GM18907 (cell line): ENCODE data around the gene SHCBP1L.
"Not testable (repeated sequence)": the region's sequence is repeated elsewhere in the genome, so short reads cannot be mapped to it uniquely, and the experiment has no call there.

Experiments used
- ATAC-seq: cut with Tn5 transposase; IDR thresholded peaks from one replicate; pipeline ENCODE4 v1.9.1; 2021; ENCODE audit warnings: mild to moderate bottlenecking, moderate library complexity; ENCODE audit not compliant: unreplicated experiment

The SHCBP1L gene

GRCh38 chr1:182965861-182966260, 12.9 kb upstream of the SHCBP1L start:
- no peak for ATAC-seq

- ATAC-seq = no peak
Measured at GRCh38 chr1:182965096-182965495, 12.1 kb upstream of the SHCBP1L start.

- ATAC-seq = peak; percentile 98
Measured at GRCh38 chr1:182962554-182963115, 9.7 kb upstream of the SHCBP1L start.

DNA sequence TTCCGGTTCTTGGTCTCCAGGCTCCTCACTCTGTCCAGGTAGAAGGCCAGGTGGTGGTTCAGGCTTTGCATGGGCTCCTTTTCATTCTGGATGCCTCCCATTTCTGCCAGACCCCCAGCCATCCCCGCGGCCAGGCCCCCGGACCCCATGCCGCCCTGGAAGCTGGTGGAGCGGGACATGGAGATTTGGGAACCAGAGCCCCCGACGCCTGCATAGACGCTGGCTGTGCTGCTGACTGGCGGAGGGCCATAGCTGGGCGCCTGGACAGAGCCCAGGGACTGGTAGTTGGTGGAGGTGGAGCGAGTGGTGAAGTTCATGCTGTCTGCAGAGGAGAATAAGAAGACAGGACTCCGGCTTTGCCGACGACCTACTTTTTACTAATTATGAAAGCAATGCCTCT, 7.1 kb upstream of the SHCBP1L start:
- no peak for ATAC-seq

GRCh38 chr1:182957902-182958395, 5.0 kb upstream of the SHCBP1L start:
- no peak for ATAC-seq

DNA sequence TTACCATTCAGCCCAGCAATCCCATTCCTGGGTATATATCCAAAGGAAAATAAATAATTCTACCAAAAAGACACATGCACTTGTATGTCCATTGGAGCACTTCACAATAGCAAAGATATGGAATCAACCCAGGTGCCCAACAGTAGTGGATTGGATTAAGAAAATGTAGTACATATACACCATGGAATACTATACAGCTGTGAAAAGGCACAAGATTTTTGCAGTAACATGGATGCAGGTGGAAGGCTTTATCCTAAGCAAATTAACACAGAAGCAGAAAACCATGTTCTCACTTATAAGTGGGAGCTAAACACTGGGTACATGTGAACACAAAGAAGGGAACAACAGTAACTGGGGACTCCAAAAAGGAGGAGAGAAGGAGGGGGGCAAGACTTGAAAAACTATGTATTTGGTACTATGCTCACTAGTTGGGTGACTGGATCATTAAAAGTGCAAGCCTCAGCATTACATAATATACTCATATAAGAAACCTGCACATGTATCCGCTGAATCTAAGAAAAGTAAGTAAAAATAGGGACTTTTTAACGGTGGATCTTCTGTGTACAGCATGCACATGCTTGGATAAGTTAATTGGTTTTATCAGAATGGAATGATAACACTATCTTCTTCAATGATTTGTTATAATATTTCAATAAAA, 3.9 kb upstream of the SHCBP1L start:
- no peak for ATAC-seq

DNA sequence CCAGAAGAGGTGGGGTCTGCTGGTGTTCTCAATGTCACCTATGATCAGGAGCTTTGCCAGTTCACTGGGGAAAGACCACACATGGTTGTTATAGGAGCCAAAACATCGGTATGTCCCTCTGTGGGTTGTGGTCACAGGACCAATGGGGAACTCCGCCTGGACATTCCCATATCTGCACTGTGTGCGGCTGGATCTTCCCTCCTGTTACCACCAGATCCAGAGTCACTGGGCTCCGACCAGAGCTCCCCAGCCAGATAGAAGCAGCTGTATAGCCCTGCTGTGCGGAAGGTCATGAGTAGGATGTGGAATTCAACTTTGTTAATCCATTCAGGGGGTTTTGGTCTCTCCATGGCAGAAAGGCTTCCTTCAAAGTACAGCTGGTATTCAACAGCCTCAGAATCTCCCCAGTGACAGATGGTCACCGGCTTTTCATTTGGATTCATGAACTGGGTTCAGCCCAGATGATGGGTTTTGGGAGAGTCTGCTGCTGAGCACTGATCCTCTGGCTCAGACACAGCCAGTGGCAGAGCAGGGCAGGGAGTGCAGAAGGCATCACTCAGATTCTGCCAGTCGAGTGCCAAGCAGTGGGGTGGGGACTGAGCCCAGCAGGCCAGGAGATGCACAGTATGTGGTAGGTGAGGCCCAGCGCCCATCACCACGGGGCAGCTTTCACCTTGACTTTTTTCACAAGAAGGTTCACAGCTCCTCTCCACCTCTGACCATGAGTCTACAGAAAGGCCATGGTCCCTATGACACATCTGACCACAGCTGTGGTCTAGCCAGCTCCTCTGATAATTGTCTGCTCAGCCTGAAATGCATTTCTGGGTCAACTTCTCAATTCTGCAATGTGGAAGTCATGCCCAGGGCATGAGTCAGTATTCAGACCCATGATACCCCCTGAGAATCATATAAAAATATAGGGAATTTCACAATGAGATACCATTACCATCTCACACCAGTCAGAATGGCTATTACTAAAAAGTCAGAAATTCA, 2.9 kb upstream of the SHCBP1L start:
- ATAC-seq = no peak

DNA sequence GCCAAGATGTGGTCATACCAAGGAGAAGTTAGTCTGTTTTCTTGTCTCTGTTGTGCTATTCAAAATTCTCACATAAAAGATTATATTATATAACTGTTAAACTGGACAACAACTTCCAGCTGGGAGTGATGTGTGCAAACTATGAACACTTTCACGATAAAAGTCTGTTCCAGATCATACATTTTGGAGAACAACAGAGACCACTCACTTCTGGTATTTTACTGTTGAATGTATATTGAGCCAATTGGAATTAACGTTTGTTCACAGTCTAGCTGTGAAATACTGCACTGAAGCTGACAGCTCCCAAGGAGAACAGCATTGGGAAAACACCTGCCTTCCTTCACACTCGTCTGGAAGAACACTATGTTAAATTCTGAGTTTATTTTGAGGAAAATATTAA, 860 bp upstream of the SHCBP1L start:
- ATAC-seq = no peak

GRCh38 chr1:182943336-182943735, 9.6 kb downstream of the SHCBP1L start:
- ATAC-seq = not testable (repeated sequence)

GRCh38 chr1:182942145-182942544, 10.8 kb downstream of the SHCBP1L start:
- not testable (repeated sequence) for ATAC-seq

DNA sequence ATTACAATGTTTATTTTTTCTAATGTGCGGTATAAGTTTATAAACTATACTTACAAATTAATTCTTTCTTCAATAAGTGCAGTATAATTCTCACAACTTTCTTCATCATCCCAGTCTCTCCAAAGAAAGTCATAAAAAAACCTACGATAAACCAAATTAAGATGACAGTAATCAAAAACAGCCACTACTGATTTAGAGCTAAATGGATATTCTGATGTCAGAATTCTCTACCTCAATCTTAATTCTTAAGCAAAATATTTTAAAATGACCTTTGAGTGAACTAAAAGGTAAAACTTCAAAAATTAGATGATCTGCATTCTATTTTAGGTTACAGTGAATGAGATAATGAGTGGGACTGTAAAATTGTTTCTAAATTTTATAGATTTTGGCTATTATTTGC, 13.6 kb downstream of the SHCBP1L start:
- ATAC-seq = no peak

- no peak for ATAC-seq
Measured at GRCh38 chr1:182935716-182936115, 17.2 kb downstream of the SHCBP1L start.

GRCh38 chr1:182930985-182931384, 22.0 kb downstream of the SHCBP1L start:
- ATAC-seq = no peak

DNA sequence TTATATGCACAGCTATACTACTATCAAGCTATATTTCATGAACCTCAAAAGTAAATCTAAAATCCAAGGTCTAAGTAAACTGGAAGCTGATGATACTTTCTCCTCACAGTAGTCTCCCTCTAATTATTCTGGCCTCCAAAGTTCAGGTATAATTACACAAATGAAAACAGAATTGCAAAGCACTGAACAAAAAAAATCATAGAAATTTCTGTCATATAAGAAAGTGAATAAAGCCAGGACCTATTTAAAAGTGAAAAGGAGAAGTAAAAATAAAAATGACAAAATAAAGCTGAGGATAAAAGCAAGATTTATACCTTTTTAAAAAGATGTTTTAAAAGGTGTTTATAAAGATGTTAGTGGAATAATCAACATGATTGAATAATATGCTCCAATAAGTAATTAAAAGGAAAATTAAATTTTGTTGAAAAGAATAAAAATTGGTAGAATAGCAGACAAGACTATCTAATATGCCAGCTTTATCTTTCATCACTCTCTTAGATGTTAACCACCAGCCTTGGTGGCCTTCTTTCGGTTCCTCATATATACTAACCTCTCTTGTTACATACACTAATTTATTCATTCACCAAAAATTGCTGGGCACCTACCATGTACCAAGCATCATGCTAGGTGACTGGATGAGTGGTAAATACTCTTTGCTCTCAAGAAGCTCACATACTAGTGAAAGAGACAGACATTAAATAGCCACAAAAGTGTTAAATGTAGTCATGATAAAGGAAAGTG, 25.1 kb downstream of the SHCBP1L start:
- ATAC-seq = peak; percentile 64

DNA sequence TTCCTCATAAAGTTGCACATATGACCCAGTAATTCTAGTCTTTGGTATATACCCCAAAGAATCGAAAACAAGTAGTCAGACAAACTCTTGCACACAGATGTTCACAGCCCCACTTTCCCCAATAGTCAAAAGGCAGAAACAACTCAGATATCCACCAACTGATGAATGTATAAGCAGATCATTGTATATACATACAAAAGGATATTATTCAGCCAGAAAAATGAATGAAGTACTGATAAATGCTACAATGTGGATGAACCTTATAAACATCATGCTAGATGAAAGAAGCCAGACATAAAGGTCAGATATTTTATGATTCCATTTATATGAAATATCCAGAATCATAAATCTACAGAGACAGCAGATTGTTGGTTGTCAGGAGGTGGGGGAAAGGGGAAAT, 27.3 kb downstream of the SHCBP1L start:
- ATAC-seq = no peak

DNA sequence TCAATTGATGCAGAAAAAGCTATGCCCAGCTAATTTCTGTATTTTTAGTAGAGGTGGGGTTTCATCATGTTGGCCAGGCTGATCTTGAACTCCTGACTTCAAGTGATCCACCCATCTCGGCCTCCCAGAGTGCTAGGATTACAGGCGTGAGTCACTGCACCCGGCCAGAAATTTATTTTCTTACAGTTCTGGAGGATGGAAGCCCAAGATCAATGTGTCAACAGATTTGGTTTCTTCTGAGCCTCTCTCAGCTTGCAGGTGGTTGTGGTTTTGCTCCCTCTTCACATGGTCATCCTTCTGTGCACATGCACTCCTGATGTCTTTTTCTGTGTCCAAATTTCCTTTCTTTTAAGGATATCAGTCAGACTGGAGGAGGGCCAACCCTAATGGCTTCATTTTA, 35.6 kb downstream of the SHCBP1L start:
- no peak for ATAC-seq

DNA sequence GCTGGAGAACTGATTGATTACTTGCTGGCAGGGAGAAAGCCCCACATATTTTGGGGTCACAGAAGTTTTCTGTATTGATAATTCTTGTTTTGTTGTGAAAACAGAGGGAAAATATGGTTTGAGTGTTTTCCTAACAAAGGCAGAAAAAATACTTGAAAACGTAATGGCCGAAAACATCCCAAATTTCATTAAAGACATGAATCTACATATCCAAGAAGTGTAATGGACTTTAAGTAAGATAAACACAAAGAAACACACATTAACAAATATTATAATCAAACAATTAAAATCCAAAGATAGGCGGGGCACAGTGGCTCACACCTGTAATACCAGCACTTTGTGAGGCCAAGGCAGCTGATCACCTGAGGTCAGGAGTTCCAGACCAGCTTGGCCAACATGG, 39.6 kb downstream of the SHCBP1L start:
- no peak for ATAC-seq

DNA sequence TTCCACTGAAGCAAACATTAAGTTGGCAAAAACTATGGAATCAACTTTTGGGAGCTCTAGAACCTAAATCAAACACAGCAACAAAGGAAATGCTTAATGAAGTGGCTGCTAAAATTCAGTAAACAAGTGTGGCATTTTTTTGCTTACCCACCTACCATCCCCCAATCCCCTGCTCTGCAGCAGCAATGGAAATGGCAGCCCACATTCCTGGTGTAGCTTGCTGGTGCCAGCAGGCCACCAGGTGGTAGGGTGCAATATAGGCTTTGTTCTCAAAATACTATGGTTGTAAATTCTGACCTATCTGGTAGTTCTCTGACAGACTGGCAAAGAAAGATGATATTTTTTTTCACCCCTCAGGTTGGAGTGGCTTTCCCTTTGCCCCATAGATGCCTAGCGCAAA, 42.8 kb downstream of the SHCBP1L start:
- no peak for ATAC-seq

- no peak for ATAC-seq
Measured at GRCh38 chr1:182909578-182909977, 43.4 kb downstream of the SHCBP1L start.

DNA sequence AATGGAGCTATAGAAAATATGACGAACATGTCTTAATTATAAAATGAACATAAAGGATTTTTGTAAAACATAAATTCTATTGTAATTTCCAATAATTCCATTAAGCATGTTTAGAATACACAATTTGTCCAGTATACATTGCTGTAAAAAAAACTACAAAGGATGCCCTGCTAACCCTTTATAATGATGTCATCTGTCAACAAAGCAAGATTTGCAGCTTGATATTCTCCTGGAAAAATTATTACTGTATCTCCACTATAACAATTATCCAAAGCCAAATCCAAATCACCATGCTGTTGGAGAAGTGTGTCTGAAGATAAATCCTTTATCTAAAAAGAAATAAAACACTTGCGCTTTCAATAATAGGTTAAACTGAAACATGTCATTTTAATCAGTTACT, 47.6 kb downstream of the SHCBP1L start:
- no peak for ATAC-seq

DNA sequence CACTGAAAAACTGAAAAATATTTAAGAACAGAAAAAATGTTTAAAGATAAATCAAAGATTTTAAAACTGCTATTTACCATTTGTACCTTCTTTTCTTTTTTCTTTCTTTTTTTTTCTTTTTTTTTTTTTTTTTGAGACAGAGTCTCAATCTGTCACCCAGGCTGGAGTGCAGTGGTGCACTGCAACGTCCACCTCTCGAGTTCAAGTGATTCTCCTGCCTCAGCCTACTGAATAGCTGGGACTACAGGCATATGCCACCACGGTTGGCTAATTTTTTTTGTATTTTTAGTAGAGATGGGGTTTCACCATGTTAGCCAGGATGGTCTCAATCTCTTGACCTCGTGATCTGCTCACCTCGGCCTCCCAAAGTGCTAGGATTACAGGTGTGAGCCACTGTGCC, 51.0 kb downstream of the SHCBP1L start:
- not testable (repeated sequence) for ATAC-seq
